ENCODE data around the gene CTBP2.

CTBP2 gene

DNA sequence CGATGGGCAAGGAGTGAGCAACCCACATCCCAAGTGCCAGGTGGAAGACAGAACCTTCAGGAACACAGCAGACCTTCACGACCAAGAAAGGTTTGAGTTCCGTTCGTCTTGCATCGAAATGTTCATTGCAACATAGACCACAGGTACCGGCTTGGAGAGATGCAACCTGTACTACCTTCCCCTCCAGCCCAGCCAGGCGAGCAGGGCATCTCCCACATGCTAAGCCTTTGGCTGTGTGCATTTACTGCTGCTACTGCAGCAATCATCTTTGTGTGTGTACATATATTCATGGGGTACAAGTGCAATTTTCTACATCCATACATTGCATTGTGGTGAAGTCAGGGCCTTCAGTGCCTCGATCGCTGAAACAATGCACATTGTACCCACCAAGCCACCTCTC is 58.8 kb downstream of the CTBP2 start:
- DNase-seq = no peak

DNA sequence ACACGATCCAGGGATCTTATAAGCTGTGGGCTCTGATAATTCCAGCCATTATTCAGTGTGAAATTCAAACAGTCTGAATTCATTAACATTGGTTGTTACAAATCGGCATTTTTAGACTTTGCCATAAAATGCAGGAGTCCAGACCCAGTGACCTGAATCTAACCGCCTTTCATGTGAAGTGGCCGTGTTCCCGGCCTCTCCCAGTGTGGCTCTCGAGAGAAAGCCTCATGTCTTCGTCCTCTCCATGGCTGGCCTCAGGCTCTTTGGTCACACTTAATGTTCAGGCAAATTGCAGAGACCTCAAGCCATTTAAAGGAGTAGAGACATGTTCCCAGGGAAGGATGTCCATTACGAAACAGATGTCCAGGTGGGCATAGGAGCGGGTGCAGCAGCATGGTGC is 59.3 kb downstream of the CTBP2 start:
- DNase-seq = no peak

GRCh38 chr10:125097409-125098070 is 62.8 kb downstream of the CTBP2 start:
- no peak for DNase-seq

- DNase-seq = no peak
Measured at GRCh38 chr10:125096975-125097374, 63.4 kb downstream of the CTBP2 start.

DNA sequence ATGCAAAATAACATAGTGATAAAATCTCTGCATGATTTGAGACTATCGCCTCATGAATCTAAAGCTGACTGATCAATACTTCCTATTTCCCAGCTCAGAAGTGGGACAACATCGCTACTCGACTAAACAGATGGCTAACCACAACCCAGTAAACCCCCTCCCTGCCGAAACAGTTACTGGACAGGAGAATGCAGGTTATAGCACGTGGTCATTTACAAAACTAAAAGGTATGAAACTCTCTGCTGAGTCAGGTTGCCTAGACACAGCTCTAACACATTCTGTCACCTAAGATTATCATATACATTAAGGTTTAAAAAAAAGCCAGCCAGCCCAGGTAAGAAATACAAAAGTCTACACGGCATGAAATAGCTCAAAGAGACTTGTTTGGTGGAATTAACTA is 64.0 kb downstream of the CTBP2 start:
- DNase-seq = no peak

GRCh38 chr10:125095776-125096175 is 64.6 kb downstream of the CTBP2 start:
- DNase-seq = no peak

DNA sequence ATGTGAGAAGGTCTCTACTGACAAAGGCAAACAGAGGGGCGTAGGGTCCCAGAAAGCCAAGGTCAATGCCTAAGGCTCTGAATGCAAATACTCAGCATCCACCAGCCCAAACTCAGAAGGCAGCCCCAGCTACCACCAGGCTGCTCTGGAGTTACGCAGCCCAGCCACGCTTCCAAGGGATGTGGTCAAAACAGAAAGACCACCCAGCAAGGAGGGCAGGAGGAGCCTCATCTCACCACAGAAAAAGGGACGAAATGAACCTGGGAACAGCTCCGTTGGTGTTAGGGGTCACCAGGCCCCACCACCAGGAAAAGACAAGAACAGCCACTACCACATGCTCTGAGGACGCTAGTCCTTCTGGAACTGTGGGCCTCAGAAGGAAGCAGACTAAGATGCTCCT is 65.1 kb downstream of the CTBP2 start:
- no peak for DNase-seq

- no peak for DNase-seq
Measured at GRCh38 chr10:125094806-125095205, 65.6 kb downstream of the CTBP2 start.

- no peak for DNase-seq
Measured at GRCh38 chr10:125093974-125094705, 66.2 kb downstream of the CTBP2 start.

GRCh38 chr10:125093199-125093973 is 67.0 kb downstream of the CTBP2 start:
- no peak for DNase-seq

GRCh38 chr10:125092564-125093031 is 67.8 kb downstream of the CTBP2 start:
- no peak for DNase-seq

DNA sequence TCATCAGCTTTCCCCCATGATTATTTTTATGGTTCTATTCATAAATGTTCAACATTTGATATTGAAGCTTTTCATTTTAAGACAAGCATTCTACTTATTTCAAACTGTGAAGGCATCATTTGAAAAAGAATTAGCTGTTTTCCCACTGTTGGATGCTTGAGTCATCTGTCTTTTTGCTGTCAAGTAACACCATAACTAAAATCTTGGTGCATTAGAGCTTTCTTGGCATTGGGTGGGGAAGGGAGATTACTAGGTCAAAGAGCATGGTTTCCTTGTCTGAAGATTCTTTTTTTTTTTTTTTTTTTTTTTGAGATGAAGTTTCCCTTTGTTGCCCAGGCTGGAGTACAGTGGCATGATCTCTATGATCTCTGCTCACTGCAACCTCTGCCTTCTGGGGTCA is 68.5 kb downstream of the CTBP2 start:
- DNase-seq = no peak

- no peak for DNase-seq
Measured at GRCh38 chr10:125089469-125089868, 70.9 kb downstream of the CTBP2 start.

- DNase-seq = no peak
Measured at GRCh38 chr10:125087897-125088215, 72.5 kb downstream of the CTBP2 start.

DNA sequence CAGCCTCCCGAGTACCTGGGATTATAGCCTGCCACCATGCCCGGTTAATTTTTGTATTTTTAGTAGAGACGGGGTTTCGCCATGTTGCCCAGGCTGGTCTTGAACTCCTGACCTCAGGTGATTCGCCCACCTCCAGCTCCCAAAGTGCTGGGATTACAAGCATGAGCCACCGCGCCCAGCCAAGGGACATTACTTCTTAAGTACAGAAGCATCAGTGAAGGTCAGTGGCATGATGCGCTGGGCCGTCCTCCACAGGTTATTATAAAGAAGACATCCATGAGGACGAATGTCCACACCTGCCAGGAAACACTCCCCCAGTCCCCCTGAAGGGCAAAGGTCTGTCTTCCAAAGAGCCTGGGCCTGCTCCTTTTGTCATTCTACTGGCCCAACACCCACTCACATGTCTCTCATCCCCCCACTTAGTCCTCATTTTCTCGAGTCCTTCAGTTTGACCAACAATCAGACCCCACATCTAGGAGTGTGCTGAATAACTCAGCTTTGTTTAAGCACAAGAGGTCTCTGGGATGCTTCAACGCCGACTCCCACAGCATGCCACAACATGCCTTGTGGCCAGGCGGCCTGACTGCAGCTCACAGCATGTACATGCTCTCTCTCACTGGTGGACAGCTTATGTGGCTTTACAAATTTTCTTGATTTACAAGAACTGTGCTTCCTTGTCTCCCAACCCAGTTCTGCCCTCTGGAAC is 73.0 kb downstream of the CTBP2 start:
- no peak for DNase-seq

DNA sequence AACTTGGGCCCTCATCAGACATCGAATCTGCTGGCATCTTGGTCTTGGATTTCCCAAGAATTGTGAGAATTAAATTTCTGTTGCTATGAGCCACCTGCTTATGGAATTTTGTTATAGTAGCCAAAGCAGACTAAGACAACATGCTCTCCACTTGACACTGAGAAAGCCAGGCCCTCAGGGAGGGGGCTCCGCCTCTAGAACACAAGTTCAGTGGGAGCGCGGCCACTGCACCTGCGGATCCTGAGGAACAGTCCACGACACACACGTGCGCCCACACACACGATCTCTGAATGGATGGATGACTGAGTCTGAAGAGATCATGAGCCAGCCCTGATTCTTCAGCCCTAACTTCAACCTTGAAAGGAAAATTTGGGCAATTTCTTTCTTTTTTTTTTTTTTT is 73.7 kb downstream of the CTBP2 start:
- no peak for DNase-seq

- no peak for DNase-seq
Measured at GRCh38 chr10:125085258-125086054, 74.9 kb downstream of the CTBP2 start.

DNA sequence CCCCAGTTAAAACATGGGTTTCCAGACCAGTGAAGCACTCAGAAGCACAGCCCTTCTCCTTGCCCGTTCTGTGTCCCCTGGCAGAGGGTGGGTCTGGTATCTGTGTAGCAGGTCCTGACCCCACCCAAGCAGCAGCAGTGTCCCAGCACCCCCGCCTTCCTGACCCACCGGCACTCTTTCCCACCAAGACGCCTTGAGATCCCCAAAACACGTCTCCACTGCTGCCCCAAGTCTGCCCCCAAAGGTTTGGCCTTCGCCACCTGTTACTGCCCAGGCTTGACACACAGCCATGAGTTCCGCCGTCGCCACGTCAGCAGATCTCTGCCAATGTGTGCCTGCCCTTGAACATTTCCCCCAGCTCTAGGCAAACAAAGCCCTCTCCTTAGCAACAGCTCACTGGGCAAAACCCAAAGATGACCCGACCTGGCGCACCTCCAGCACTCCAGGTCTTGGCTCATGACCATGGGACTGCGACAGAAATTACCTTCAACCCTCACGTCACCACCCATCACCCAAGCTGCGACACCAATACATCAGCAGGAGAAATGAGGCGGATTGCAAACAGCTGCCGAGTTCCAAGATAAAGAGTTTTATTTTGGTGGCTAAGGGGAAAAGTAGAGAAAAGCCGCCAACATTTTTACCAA is 75.6 kb downstream of the CTBP2 start:
- DNase-seq = no peak

GRCh38 chr10:125084191-125084613 is 76.2 kb downstream of the CTBP2 start:
- no peak for DNase-seq

DNA sequence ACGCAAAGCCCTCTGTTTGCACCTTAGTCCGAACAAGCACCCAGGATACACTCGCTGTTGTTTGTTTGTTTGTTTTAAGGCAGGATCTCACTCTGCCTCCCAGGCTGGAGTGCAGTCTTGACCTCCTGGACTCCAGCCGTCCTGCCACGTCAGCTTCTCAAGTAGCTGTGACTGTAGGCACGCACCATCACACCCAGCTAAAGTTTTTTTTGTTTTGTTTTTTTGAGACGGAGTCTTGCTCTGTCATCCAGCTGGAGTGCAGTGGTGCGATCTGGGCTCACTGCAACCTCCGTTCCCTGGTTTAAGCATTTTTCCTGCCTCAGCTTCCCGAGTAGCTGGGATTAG is 76.8 kb downstream of the CTBP2 start:
- no peak for DNase-seq

GRCh38 chr10:125082881-125083575 is 77.3 kb downstream of the CTBP2 start:
- DNase-seq = no peak
